Fibroblast of skin of right biceps (primary cell): Measurements from ENCODE around the gene CETN1.
A peak's percentile ranks its signal among the peaks of the same experiment; 100 is the strongest.

ENCODE experiments used
- DNase-seq: peaks from one replicate; pipeline ENCODE4 v3.0.0-alpha.2; 2013

The CETN1 gene

DNA sequence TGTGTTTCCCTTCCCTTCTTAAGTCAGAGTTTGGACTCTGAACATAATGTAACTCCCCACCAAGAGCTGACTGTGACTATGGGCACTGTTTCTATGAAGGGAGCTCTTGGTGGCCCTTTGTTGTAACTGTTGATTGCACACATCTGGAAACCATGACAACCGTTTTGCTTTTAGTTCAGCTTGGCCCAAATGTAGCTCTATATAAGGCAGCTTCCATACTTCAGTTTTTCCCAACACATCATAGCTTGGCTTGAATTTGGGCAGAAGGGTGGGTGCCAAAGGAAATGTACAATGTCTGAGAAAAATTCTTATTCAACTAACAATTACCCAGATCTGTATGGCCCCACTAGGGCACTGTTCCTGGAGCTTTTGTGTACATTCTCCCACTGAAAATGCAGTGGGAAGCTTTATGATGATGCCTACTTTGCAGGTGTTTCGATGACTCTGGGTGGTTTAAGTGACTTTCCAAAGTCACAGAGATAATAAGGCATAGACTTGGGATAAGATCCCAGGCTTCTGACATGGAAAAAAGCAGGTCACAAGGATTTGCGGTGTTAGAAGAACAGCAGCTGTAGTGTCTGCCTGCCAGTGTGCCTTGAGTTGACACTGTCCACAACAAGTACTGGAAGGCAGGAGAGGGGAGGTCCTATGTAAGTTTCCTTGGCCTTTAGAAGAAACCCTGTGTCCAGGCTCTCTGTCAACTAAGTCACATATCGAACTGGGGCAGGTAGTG is 2.4 kb upstream of the CETN1 start:
- DNase-seq: no peak

DNA sequence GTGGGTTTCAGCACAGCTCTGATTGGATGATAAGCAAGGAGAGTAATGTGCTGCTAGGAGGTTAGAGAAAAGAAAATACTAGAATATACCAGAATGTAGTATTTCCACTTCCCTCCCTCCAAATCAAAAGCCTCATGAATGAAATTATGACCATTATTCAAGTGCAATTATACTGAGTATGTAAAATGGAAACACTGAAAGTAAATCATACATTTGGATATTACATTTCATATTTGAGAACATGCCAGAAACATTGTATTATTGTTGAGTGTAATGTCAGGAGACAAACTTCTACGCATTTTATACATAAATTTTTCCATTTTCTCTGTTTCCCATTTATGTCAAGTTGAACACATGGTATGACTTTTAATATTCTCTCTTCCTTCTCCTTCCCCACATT is 942 bp upstream of the CETN1 start:
- DNase-seq: no peak

GRCh38 chr18:581096-581495 is 916 bp downstream of the CETN1 start:
- peak; percentile 61 for DNase-seq

GRCh38 chr18:582465-582864 is 2.3 kb downstream of the CETN1 start:
- DNase-seq: no peak

GRCh38 chr18:595068-595467 is 14.9 kb downstream of the CETN1 start:
- DNase-seq: no peak

GRCh38 chr18:595571-595970 is 15.4 kb downstream of the CETN1 start:
- no peak for DNase-seq

GRCh38 chr18:596288-596881 is 16.2 kb downstream of the CETN1 start:
- no peak for DNase-seq

DNA sequence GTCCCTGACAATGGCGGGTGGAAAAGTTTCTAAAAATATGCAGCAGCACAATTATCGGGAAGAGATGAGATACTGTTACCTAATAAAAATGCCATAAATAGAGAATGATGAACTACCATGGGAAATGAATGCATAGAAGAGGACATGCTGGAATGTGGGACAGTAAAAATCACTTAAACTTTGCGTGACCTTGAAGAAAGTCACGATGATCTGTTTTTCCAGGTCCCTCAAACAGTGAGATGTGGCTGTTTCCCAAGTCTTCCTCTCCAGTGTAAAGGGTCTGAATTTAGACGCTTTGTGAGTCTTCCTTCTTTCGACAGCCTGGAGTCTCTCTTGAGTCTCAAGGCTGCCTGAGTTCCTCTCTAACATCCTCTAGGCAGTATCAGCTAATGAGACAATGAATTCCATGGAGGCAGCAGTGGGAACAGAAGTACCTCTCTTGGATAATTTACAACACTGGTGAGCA is 18.0 kb downstream of the CETN1 start:
- DNase-seq: peak; percentile 91

- DNase-seq: peak; percentile 46
Measured at GRCh38 chr18:600107-600506, 19.9 kb downstream of the CETN1 start.

- no peak for DNase-seq
Measured at GRCh38 chr18:604771-605170, 24.6 kb downstream of the CETN1 start.

DNA sequence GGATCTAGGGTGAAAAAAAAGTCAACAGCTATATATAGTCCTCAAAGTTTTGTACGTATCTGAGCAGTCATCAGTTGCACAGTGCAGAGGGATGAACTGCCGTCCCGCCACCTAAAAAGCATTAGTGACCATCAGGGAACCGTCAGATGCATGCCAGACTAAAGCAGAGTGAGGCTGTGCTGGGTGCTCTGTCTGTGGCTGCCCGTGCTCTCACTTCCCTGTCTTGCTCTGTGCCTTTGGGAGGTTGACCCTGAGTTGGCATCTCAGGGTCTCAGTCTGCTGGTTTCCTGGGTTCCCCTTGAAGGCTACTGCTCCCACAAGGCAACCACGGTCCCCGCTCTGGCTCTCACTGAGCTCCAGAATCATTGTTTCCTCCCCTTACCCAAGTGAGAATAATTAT is 27.8 kb downstream of the CETN1 start:
- no peak for DNase-seq

GRCh38 chr18:610214-610928 is 30.2 kb downstream of the CETN1 start:
- DNase-seq: no peak

- no peak for DNase-seq
Measured at GRCh38 chr18:612156-612555, 32.0 kb downstream of the CETN1 start.

- no peak for DNase-seq
Measured at GRCh38 chr18:614193-614592, 34.0 kb downstream of the CETN1 start.

DNA sequence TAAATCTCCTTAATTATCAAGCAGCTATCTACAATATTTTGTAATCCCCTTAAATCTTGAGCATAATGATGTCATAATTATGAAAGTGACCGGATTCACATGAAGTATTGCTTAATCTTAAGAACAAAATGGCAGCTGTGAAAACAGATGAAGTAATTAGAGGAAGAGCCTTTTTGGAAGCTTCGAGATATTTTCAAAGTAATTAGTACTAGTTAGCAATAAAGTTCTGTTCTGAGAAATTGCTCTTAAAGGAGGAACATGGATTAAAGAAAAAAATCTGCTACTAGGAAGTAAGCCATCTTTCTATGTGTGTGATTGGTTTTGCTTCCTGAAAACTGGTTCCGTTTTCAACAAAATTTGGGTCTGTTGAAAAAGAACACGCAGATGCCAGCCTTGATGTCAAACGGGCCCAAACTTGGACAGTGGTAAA is 34.9 kb downstream of the CETN1 start:
- DNase-seq: no peak

DNA sequence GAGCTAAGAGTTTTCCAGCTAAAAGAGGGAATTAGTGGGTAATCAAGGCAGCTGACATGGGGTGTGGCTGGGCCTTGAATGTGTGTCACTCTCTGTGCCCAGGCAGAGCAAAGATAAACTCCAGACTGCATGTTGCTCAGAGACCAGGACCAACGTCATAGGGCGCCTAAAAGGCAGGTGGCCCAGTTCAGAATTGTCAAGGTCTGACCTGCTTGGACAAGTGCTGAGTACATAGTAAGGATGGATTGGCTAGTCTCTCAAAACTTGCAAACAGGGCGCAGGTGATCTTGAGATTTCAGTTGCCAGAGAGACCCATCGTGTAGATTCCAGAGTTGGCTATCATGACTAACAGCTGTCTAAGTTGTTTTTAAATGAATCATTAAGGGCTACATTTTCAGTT is 35.6 kb downstream of the CETN1 start:
- no peak for DNase-seq

GRCh38 chr18:616380-616995 is 36.3 kb downstream of the CETN1 start:
- DNase-seq: peak; percentile 62

GRCh38 chr18:617970-618504 is 37.9 kb downstream of the CETN1 start:
- DNase-seq: no peak

DNA sequence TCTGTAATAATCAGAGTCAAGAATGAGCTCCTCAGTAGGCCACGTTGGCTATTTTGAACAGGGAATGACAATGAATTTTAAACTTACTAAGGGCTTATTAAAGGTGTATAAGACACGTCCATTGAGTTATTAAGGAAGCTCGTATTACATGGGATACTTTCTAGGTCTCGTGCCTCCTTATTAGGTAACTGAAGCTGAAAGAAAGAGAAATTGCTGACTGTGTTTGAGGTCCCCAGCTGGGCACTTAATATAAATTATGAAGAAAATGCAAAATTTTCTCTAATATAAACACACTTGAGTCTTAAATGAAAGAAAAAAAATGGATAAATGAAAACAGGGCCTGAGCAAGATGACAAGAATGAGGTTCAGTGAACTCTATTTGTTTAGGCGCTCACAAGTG is 38.4 kb downstream of the CETN1 start:
- DNase-seq: no peak

DNA sequence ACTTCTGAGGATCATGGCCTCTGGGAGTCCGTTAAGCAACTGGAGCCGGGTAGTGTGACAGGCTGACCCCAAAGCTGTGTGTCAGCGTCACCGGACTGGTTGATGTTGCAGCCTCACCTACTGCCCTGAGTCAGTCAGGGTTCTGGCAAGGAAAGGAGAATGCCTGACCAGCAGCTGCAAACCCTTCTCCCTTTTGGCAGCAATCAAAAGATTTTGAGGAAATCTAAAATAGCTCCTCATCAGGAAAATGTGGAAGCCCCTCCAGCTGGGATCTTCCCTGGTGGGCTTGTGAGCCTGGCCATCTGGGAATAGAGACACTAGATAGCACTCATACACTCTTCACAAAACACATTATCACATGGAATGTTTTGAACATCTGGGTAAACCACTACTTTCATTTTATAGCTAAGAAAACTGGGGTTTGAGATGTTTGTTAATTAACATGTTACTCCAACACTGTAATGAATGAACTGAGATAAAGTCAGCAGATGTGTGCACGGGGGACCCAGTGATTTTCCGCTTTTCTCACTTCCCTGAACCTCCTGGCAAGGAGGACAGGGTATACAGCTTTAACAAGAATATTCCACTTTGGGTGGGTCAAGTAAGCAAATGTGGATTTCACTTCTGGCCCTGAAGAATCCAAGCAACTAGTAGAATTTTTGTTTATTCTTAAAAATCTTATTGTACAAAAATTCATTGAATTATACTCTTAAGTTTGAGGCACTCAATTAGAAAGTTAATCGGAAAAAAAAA is 41.3 kb downstream of the CETN1 start:
- DNase-seq: peak; percentile 19

DNA sequence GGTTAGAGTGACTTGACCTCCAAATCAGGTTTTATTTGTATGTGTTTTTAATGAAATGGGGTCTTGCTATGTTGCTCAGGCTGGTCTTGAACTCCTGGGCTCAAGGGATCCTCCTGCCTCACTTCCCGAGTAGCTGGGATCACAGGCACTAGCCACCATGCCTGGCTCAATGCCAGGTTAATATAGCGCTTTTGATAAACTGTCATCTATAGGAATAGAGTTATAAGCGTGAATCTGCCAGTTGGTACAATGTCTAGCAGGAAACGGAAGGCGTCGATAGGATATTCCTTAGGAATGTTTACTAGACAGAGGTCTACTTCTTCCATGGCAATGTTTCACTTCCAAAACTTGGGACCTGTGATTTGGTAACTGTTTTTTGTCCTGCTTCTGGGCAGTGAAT is 42.1 kb downstream of the CETN1 start:
- DNase-seq: no peak

DNA sequence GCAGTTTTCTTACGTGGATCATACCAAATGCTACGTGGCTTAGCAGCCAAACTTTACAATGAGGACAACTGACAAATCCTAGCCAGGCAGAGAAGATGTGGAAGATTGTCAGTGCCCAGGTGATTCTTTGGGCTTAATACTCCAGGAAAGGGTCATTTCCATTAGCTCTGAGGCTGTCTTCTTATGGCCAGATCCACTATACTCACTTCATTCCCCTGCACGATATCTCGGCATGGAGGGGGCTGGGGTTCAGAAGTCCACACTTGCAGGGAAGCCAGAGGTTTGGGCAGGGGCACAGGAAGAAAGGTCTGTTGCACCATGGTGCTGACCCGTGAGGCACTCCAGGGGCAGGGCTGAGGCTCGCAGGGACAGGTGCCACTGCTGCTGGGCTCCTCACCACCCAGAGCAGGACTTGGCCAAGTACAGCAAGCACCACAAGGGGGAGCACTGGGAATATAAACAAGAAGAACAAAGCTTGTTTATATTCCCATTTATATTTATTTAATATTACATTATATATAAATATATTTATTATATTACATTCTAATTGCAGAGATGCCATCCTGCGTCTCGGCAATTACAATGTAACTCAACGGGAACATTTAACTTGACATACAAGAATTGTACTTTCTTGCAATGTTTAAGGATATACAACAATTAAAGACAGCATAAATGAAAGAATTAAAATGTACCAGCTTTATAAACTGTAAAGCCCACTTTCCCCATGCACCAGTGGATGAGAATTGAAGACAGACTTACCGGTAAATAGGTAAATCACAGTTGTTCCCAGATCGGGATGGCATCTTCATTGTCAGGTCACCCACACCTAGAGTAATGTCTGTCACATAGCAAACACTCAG is 43.8 kb downstream of the CETN1 start:
- peak; percentile 55 for DNase-seq
